Hepatocyte (in vitro differentiated cells): ENCODE data around the gene PPP5C. TPM values are rescaled to one million over a fixed set of nuclear protein-coding genes. Genes with fewer than 3 reads are reported as not detected.

Experiments used
- DNase-seq: peaks from one replicate; pipeline ENCODE4 v3.0.0-alpha.2; 2016; ENCODE audit warnings: low spot score
- H2AFZ ChIP-seq: fragments of 200-600 bp; sonication (generic); 2 replicates; pipeline ENCODE4 v1.6.0; 2016; ENCODE audit warnings: antibody characterized with exemption, mild to moderate bottlenecking
- H3K27ac ChIP-seq: fragments of 200-600 bp; sonication (generic); 2 replicates; pipeline ENCODE4 v1.5.1; 2016; ENCODE audit warnings: mild to moderate bottlenecking
- H3K27me3 ChIP-seq: fragments of 200-600 bp; sonication (generic); 2 replicates; pipeline ENCODE4 v1.6.1; 2016
- H3K36me3 ChIP-seq: fragments of 200-600 bp; sonication (generic); replicated peaks from 2 replicates; pipeline ENCODE4 v1.5.1; 2016; ENCODE audit warnings: low read depth; ENCODE audit not compliant: insufficient read depth
- H3K4me1 ChIP-seq: fragments of 200-600 bp; sonication (generic); 2 replicates; pipeline ENCODE4 v1.5.1; 2016; ENCODE audit warnings: mild to moderate bottlenecking, moderate library complexity; ENCODE audit not compliant: insufficient read depth
- H3K4me2 ChIP-seq: fragments of 200-600 bp; sonication (generic); 2 replicates; pipeline ENCODE4 v1.6.0; 2016
- H3K4me3 ChIP-seq: fragments of 200-600 bp; sonication (generic); 2 replicates; pipeline ENCODE4 v1.5.1; 2016; ENCODE audit warnings: mild to moderate bottlenecking
- H3K79me2 ChIP-seq: fragments of 200-600 bp; sonication (generic); 2 replicates; pipeline ENCODE4 v1.6.0; 2017; ENCODE audit warnings: mild to moderate bottlenecking
- H3K9me2 ChIP-seq: fragments of 200-600 bp; sonication (generic); replicated peaks from 2 replicates; pipeline ENCODE4 v1.6.0; 2017; ENCODE audit warnings: mild to moderate bottlenecking; ENCODE audit not compliant: insufficient read depth
- H3K9me3 ChIP-seq: fragments of 200-600 bp; sonication (generic); 2 replicates; pipeline ENCODE4 v1.5.1; 2016; ENCODE audit warnings: low read depth, mild to moderate bottlenecking
- H4K20me1 ChIP-seq: fragments of 200-600 bp; sonication (generic); 2 replicates; pipeline ENCODE4 v1.6.0; 2016; ENCODE audit warnings: mild to moderate bottlenecking; ENCODE audit not compliant: insufficient read depth, poor library complexity, severe bottlenecking
- CTCF ChIP-seq: fragments of 200-600 bp; sonication (generic); IDR thresholded peaks from 2 replicates; pipeline ENCODE4 v1.5.1; 2016; ENCODE audit warnings: antibody characterized with exemption, mild to moderate bottlenecking; ENCODE audit not compliant: poor library complexity
- EZH2 ChIP-seq: fragments of 200-600 bp; sonication (generic); IDR thresholded peaks from 2 replicates; pipeline ENCODE4 v1.6.1; 2016; ENCODE audit warnings: antibody characterized with exemption, mild to moderate bottlenecking, borderline replicate concordance
- EZH2phosphoT487 ChIP-seq: fragments of 200-600 bp; sonication (generic); IDR thresholded peaks from one replicate; pipeline ENCODE4 v1.6.1; 2018; ENCODE audit warnings: antibody characterized with exemption, mild to moderate bottlenecking, low read depth, moderate library complexity; ENCODE audit not compliant: unreplicated experiment, severe bottlenecking
- WGBS: methylation state at CpG from one replicate; pipeline ENCODE4 v1.1.6; 2016; ENCODE audit warnings: low lambda C conversion rate; ENCODE audit errors: missing lambda C conversion rate; 5-methylcytosine and 5-hydroxymethylcytosine counted together
- polyA plus RNA-seq: library from polyadenylated mRNA; unstranded; fragments of >200 nt; fragmentation: Nextera tagmentation; extraction: Ambion mirVana; gene quantifications from 2 replicates; pipeline ENCODE4 v1.2.1, GENCODE V29; 2016
- total RNA-seq: library from RNA; depleted of rRNA; stranded (reverse); fragments of >200 nt; gene quantifications from 2 replicates; pipeline ENCODE4 v1.2.3, GENCODE V29; 2014

Gene PPP5C
- total and polyA plus RNA-seq, 2 experiments from 2014 or later: 51.2 to 68.8 TPM

GRCh38 chr19:46345157-46345556, 1.7 kb upstream of the PPP5C start:
- Histone ChIP-seq H3K79me2 (peaks cover 32% of the 10 kb centered on the region), H3K27me3 (no peaks in the 10 kb centered on the region), H3K4me3 (no peak overlapping the region), H3K27ac (peak overlapping the region; percentile 89), H3K4me2 (no peak overlapping the region), H3K4me1 (peaks cover 24% of the 10 kb centered on the region), H2AFZ (no peak overlapping the region), H4K20me1 (peaks cover 4% of the 10 kb centered on the region), H3K9me2 (no peaks in the 10 kb centered on the region), H3K36me3 (no peaks in the 10 kb centered on the region), H3K9me3 (no peaks in the 10 kb centered on the region)
- no peak for DNase-seq
- no peak for TF ChIP-seq CTCF
- no peak for TF ChIP-seq EZH2
- no peak for TF ChIP-seq EZH2phosphoT487
- 94% methylated on average over 5 of the region's 5 CpGs for WGBS

GRCh38 chr19:46347572-46347883, 641 bp downstream of the PPP5C start:
- H4K20me1 ChIP-seq: peaks cover 7% of the 10 kb centered on the region
- DNase-seq: no peak
- no peaks in the 10 kb centered on the region for H3K9me3 ChIP-seq
- H3K4me2 ChIP-seq: peak overlapping the region; percentile 85
- H3K27me3 ChIP-seq: no peaks in the 10 kb centered on the region
- TF ChIP-seq CTCF: no peak
- no peak for TF ChIP-seq EZH2phosphoT487
- TF ChIP-seq EZH2: no peak
- peak overlapping the region; percentile 96 for H3K4me3 ChIP-seq
- peaks cover 54% of the 10 kb centered on the region for H3K79me2 ChIP-seq
- peaks cover 32% of the 10 kb centered on the region for H3K4me1 ChIP-seq
- no peaks in the 10 kb centered on the region for H3K36me3 ChIP-seq
- no peak overlapping the region for H3K27ac ChIP-seq
- no peaks in the 10 kb centered on the region for H3K9me2 ChIP-seq
- WGBS: 5% methylated on average over 3 of the region's 3 CpGs
- H2AFZ ChIP-seq: no peak overlapping the region

GRCh38 chr19:46347985-46348384, 1.1 kb downstream of the PPP5C start:
- no peaks in the 10 kb centered on the region for H3K9me3 ChIP-seq
- no peaks in the 10 kb centered on the region for H3K9me2 ChIP-seq
- no peak for TF ChIP-seq CTCF
- TF ChIP-seq EZH2: no peak
- no peak for TF ChIP-seq EZH2phosphoT487
- peaks cover 32% of the 10 kb centered on the region for H3K4me1 ChIP-seq
- H3K27me3 ChIP-seq: no peaks in the 10 kb centered on the region
- no peaks in the 10 kb centered on the region for H3K36me3 ChIP-seq
- peak overlapping the region; percentile 96 for H3K4me3 ChIP-seq
- H4K20me1 ChIP-seq: peaks cover 7% of the 10 kb centered on the region
- H2AFZ ChIP-seq: no peak overlapping the region
- no peak for DNase-seq
- no peak overlapping the region for H3K27ac ChIP-seq
- 87% methylated on average over 5 of the region's 5 CpGs for WGBS
- H3K4me2 ChIP-seq: peak overlapping the region; percentile 85
- H3K79me2 ChIP-seq: peaks cover 54% of the 10 kb centered on the region
